Skin epidermis (tissue), 12 donors: ENCODE results near the gene CLIP1.
"Not testable (repeated sequence)": the region's sequence is repeated elsewhere in the genome, so short reads cannot be mapped to it uniquely, and the experiment has no call there.

Experiments used
- H3K27ac ChIP-seq, 21 experiments: fragments of 200-600 bp; sonication (generic) in 11 of 21; one replicate each; pipeline ENCODE4 v1.5.0; 2020; ENCODE audit warnings: mild to moderate bottlenecking in 3 of 21, inconsistent platforms in 2 of 21, moderate library complexity in 2 of 21
- H3K4me3 ChIP-seq, 7 experiments: fragments of 200-600 bp; sonication (generic) in 2 of 7; one replicate each; pipeline ENCODE4 v1.5.0; 2020; ENCODE audit warnings: inconsistent platforms in 2 of 7, mild to moderate bottlenecking in 2 of 7, moderate library complexity in 1 of 7

The CLIP1 gene

GRCh38 chr12:122403115-122403770 is 19.2 kb downstream of the CLIP1 start:
- no peak overlapping the region for H3K4me3 ChIP-seq
- peak overlapping the region in 2 of 21 experiments; percentile 20 to 27 for H3K27ac ChIP-seq

DNA sequence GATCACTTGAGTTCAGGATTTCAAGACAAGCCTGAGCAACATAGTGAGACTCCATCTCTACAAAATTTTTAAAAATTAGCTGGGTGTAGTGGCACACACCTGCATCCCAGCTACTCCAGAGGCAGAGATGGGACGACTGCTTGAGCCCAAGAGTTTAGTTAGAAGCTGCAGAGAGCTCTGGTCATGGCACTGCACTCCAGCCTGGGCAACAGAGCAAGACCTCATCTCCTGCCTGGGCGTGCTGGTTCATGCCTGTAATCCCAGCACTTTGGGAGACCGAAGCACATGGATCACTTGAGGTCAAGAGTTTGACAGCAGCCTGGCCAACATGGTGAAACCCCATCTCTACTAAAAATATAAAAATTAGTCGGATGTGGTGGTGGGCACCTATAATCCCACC is 20.2 kb downstream of the CLIP1 start:
- Histone ChIP-seq H3K27ac (peak overlapping the region in 2 of 21 experiments; percentile 20 to 44), H3K4me3 (no peak overlapping the region)

GRCh38 chr12:122399592-122400373 is 22.7 kb downstream of the CLIP1 start:
- peak overlapping the region in 20 of 21 experiments; percentile 40 to 90 (median 81) for H3K27ac ChIP-seq
- H3K4me3 ChIP-seq: peak overlapping the region in 1 of 7 experiments; percentile 3

DNA sequence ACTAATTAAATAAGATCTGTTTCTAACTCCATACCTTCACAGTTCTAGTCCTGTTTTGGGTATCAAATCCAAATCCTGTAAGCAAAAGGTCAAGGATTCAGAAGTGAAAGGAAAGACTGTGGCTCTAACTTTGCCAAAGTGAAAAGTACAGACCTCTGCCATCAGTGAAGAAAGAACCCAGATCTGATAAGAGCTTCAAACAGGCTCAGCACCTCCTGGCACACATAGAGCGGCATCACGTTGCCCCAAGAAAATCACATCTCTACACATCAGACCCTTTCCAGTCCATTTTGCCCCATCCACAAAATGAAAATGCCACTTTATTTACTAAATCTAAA is 23.2 kb downstream of the CLIP1 start:
- peak overlapping the region in 18 of 21 experiments; percentile 10 to 90 (median 82) for H3K27ac ChIP-seq
- H3K4me3 ChIP-seq: no peak overlapping the region

GRCh38 chr12:122397981-122398380 is 24.5 kb downstream of the CLIP1 start:
- peak overlapping the region in 1 of 21 experiments; percentile 88 for H3K27ac ChIP-seq
- H3K4me3 ChIP-seq: not testable (repeated sequence)

DNA sequence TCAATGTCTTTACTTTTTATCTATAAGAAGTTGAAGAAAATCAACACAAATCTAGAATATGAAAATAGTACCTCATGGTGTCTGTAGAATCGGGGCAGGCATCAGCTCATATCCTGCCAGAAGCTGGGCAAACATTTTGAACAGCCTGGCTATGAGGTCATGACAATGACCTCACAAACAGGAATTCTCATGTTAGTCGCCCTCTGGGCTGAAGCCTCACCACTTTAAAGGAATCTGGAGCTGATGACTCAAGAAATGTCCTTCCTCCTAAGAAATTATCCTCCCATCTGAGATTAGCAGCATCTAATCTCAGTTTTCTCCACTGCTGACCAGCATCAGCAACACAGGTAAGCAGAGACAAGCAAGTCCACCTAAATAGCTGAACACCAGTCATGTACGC is 27.1 kb downstream of the CLIP1 start:
- H3K4me3 ChIP-seq: no peak overlapping the region
- H3K27ac ChIP-seq: peak overlapping the region in 6 of 21 experiments; percentile 12 to 69 (median 38)

DNA sequence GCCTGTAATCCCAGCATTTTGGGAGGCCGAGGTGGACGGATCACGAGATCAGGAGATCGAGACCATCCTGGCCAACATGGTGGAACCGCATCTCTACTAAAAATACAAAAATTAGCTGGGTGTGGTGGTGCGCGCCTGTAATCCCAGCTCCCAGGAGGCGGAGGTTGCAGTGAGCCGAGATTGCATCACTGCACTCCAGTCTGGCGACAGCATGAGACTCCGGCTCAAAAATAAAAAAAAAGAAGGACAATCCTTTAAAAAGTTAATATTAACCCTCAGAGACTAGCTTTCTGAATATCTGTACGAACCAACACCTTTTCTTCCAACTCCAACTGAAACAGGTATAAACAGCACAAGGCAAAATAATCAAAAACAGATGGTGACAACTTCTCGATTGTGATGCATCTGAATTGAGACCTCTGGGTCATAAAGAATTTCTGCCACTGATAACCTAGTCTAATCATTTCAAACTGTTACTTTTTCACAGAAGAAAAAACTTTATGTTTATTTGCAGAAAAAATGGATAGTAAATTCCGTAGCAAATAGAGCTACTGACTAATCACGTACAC is 27.8 kb downstream of the CLIP1 start:
- peak overlapping the region in 5 of 21 experiments; percentile 18 to 69 (median 44) for H3K27ac ChIP-seq
- H3K4me3 ChIP-seq: no peak overlapping the region

DNA sequence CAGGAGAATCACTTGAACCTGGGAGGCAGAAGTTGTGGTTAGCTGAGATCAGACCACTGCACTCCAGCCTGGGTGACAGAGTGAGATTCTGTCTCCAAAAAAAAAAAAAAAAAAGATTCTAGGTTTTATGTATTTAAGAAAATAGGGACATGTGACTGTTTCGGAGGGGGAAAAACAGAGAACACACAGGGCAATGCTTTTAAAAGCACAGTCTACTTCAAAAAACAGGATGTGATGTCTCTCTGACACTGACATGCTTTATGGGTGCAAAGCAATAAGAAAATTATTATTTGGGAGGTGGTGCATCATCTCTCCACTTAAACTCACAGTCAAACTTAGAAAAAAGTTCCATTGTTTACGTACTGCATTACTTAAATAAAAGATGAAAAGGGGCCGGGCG is 28.7 kb downstream of the CLIP1 start:
- Histone ChIP-seq H3K4me3 (no peak overlapping the region), H3K27ac (no peak overlapping the region)

GRCh38 chr12:122392411-122392810 is 30.1 kb downstream of the CLIP1 start:
- Histone ChIP-seq H3K4me3 (no peak overlapping the region), H3K27ac (no peak overlapping the region)

GRCh38 chr12:122389677-122390076 is 32.8 kb downstream of the CLIP1 start:
- H3K4me3 ChIP-seq: no peak overlapping the region
- H3K27ac ChIP-seq: no peak overlapping the region

DNA sequence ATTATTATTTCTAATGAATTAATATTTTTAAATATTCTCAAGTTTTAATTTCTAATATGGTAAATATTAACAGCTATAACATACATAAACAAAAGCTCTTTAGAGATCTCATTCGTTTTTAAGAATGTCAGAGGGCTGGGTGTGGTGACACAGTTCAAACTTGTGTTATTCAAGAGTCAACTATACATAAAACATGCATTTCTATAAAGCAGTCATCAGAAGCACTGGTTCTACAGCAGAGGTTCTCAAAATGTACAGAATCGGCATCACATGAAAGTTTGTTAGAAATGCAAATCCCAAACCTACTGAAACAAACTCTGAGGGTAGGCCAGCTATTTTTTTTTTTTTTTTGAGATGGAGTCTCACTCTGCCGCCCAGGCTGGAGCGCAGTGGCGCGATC is 34.6 kb downstream of the CLIP1 start:
- Histone ChIP-seq H3K4me3 (no peak overlapping the region), H3K27ac (no peak overlapping the region)

DNA sequence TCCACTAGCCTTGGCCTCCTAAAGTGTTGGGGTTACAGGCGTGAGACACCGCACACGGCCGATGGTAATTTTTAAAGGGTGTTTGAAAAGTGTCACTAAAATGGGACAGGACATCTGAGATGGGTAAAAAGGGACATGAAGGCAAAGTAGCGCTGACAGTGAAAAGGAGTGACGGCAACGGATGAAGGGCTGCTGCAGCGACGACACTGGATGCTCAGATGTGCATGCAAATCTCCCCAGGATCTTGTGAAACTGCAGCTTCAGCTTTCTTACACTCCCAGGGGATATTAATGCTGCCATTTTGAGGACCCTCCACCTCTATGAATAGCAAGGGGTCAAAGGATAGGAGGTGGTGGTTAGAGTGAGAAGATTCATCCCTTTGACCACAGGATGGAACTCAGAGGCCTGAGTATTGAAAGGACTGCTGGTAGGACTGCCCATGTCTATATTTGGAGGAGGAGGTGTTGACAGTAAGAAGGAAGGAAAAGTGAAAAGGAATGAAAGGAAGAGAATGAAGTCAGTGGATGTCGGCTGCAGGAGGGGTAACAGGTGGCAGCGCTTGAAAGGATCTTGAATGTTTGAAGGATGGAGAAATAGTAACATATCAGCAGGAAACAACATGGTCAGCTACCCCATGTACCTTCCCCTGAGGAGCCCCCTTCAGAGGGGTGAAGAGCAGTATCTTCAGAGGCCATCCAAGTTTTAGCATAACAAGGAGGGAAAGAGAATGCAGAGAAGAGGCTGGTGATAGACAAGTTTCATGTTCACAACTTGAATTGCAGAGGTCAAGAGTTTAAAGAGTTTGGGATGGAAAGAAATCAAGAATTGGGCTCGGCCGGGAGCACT is 37.1 kb downstream of the CLIP1 start:
- Histone ChIP-seq H3K4me3 (no peak overlapping the region), H3K27ac (no peak overlapping the region)

DNA sequence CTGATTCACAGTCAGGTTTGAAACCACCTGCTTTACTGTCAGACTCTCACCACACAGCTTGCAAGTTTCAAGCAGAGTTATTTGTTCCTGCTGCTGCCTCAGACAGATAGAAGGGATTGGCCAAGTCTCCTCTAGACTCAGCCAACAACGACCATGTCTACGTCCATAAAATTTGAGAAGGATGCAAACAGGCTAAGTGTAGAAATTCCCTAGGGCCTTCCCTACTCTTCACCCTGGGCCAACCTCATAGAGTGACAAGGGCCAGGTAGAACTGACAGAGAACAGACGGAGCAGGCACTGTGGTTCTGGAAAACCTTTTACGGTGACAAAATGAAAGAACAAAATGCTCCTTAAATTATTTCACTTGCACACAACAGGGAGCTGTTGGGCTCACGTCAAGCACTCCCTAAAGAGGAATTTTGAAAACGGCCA is 39.5 kb downstream of the CLIP1 start:
- Histone ChIP-seq H3K4me3 (no peak overlapping the region), H3K27ac (peak overlapping the region in 3 of 21 experiments; percentile 31 to 52 (median 49))

DNA sequence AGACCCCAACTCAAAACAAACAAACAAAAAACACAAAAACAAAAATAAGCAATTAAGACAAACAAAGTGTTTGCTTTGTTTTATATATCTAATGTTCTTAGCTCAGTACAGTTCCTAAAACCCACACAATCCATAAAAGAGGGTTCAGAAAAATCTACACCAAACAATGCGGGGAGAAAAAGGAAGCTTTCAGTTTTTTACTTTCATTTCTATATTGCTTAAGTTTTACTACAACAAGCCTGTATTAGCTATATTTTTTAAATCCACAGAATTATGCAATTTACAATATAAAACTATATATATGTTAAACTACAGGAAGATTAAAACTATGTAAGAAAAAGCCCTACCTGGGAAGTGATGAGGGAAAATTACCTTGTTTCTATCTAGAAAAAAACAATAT is 41.4 kb downstream of the CLIP1 start:
- Histone ChIP-seq H3K27ac (peak overlapping the region in 2 of 21 experiments; percentile 26 to 27), H3K4me3 (no peak overlapping the region)

GRCh38 chr12:122376751-122377150 is 45.7 kb downstream of the CLIP1 start:
- not testable (repeated sequence) for H3K27ac ChIP-seq, H3K4me3 ChIP-seq

DNA sequence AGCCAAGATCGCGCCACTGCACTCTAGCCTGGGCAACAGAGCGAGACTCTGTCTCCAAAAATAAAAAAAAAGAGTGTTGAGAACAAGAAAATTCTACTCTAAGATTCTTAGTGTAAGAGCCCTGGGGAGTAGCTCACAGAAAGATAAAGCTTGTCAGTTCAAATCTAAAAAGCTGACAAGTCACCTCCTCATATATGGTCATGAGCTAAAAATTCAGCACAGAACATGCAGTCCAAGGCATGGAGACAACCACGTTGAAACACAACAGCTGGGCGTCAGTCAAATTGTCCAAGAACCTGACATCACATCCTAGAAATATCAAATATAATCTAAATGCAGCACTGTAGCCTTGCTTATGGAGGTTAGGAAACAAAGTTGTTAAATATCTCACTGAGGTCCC is 47.8 kb downstream of the CLIP1 start:
- no peak overlapping the region for H3K4me3 ChIP-seq
- no peak overlapping the region for H3K27ac ChIP-seq

GRCh38 chr12:122371475-122372045 is 50.9 kb downstream of the CLIP1 start:
- H3K27ac ChIP-seq: peak overlapping the region in 1 of 21 experiments; percentile 32
- no peak overlapping the region for H3K4me3 ChIP-seq

DNA sequence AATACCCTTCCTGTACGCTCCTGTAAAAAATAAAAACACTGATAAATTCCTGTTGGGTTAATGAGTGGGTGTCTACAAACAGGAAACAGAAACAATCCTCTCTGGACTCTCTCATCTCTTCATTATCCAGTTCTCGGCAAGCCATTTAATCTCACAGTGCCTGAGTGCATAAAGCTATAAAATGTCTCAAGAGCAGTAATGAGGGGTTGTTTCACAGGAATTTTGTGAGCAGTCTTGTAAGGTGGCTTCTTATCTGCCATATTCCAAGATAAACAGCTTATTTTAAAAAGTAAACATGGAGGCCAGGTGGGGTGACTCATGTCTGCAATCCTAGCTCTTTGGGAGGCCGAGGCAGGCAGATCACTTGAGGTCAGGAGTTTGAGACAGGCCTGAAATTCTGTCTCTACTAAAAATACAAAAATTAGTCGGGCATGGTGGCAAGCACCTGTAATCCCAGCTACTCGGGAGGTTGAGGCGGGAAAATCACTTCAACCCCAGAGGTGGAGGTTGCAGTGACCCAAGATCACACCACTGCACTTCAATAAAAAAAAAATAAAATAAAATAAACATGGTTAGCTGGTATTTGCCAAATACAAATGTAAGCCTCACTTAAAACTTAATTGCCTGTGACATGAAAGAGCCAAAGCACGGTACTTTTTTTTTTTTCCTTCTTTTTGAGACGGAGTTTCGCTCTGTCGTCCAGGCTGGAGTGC is 54.0 kb downstream of the CLIP1 start:
- H3K27ac ChIP-seq: peak overlapping the region in 13 of 21 experiments; percentile 3 to 74 (median 25)
- H3K4me3 ChIP-seq: no peak overlapping the region

GRCh38 chr12:122367632-122368031 is 54.8 kb downstream of the CLIP1 start:
- not testable (repeated sequence) for H3K4me3 ChIP-seq
- peak overlapping the region in 11 of 21 experiments; percentile 13 to 74 (median 37) for H3K27ac ChIP-seq
